HG02973 (cell line): ENCODE results near the gene LMTK2.

ENCODE experiments used
- ATAC-seq: cut with Tn5 transposase; IDR thresholded peaks from one replicate; pipeline ENCODE4 v1.9.1; 2021; ENCODE audit warnings: moderate library complexity; ENCODE audit not compliant: unreplicated experiment

The LMTK2 gene

GRCh38 chr7:98106647-98107312 lies at the start of gene LMTK2:
LMTK2 (plus strand) TSS chr7:98106862; CDS start chr7:98107178, 316 bp downstream.
- peak; percentile 99 for ATAC-seq

GRCh38 chr7:98057157-98057556 lies 49.5 kb upstream of the LMTK2 start:
- no peak for ATAC-seq

- no peak for ATAC-seq
Measured at GRCh38 chr7:98058186-98058585, 48.5 kb upstream of the LMTK2 start.

GRCh38 chr7:98064233-98064632 lies 42.4 kb upstream of the LMTK2 start:
- ATAC-seq: no peak

GRCh38 chr7:98066208-98066607 lies 40.5 kb upstream of the LMTK2 start:
- no peak for ATAC-seq

GRCh38 chr7:98066934-98067507 lies 39.6 kb upstream of the LMTK2 start:
- ATAC-seq: no peak

GRCh38 chr7:98073047-98073446 lies 33.6 kb upstream of the LMTK2 start:
- ATAC-seq: no peak

- ATAC-seq: no peak
Measured at GRCh38 chr7:98075801-98076200, 30.9 kb upstream of the LMTK2 start.

GRCh38 chr7:98077762-98078161 lies 28.9 kb upstream of the LMTK2 start:
- no peak for ATAC-seq

GRCh38 chr7:98078197-98078870 lies 28.3 kb upstream of the LMTK2 start:
- ATAC-seq: no peak

- ATAC-seq: no peak
Measured at GRCh38 chr7:98079891-98080648, 26.6 kb upstream of the LMTK2 start.

- no peak for ATAC-seq
Measured at GRCh38 chr7:98081319-98081718, 25.3 kb upstream of the LMTK2 start.

GRCh38 chr7:98084631-98085030 lies 22.0 kb upstream of the LMTK2 start:
- no peak for ATAC-seq

GRCh38 chr7:98085674-98086073 lies 21.0 kb upstream of the LMTK2 start:
- ATAC-seq: no peak

- ATAC-seq: no peak
Measured at GRCh38 chr7:98086281-98086718, 20.4 kb upstream of the LMTK2 start.

GRCh38 chr7:98088109-98088508 lies 18.6 kb upstream of the LMTK2 start:
- ATAC-seq: no peak

- no peak for ATAC-seq
Measured at GRCh38 chr7:98090116-98090515, 16.5 kb upstream of the LMTK2 start.

- ATAC-seq: no peak
Measured at GRCh38 chr7:98091061-98091460, 15.6 kb upstream of the LMTK2 start.

GRCh38 chr7:98091523-98091922 lies 15.1 kb upstream of the LMTK2 start:
- no peak for ATAC-seq

- no peak for ATAC-seq
Measured at GRCh38 chr7:98097042-98097645, 9.5 kb upstream of the LMTK2 start.

GRCh38 chr7:98100088-98100487 lies 6.6 kb upstream of the LMTK2 start:
- ATAC-seq: no peak
